Measurements from ENCODE around the gene TLE3. TPM values are rescaled to one million over a fixed set of nuclear protein-coding genes. Genes with fewer than 3 reads are reported as not detected.

Gene TLE3
- total RNA-seq, 1 donor from 2014 or later: 142 TPM

DNA sequence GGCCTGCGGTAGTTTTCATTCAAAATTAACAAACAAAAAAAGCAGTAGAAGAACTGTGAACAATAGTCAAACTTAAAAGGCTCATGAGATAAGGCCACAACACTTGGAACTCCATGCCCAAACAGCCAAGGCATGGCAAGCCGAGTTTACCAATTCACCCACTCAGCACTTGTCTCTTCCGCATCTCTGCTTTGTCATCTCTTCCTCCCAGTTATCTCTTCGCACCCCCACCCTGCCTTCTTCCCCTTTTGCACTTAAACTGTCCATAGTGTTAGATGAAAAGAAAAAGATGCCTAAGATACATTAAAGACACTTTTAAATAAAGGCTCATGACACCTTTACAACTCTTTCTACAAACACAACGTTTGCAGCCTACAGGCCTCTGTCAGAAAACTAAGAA is 11.1 kb downstream of the TLE3 start:
- DNase-seq (ENCODE audit: extremely low read depth, low read depth, low spot score): no peak

DNA sequence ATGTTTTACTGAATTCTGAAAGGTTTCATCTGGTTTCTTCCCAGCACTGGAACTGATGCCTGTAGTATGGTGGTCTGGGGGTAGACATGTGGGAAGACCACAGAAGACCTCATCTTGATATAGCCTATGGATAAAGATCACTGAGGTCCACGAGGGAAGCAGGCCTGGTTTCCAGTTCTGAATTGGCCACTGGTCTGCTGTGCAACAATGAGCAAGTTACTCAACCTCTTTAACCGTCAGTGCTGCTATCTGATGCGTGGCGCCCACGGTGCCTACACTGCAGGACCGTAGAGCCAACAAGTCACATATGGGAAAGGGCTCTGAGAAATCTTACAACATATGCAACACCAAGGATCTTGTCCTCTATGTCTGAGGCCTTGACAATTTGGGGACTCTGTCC is 13.3 kb downstream of the TLE3 start:
- DNase-seq (ENCODE audit: extremely low read depth, low read depth, low spot score): no peak

DNA sequence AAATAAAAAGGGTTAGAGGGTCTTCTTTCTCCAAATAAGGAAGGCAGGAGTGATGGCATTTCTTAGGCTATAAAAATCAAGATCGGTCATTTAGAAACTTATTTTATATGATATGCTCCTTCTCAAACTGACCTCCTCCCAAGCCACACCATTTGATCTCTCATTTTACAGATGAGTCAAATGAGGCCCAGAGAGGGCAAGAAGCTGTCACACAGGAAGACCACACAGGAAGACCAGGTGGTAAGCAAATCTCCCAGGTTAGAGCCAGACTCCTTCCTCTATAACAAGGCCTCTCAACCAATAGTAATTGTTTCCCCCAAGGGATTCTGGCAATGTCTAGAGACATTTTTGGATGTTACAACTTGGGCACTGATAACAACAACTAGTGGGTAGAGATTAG is 13.8 kb downstream of the TLE3 start:
- no peak for DNase-seq (ENCODE audit: extremely low read depth, low read depth, low spot score)

DNA sequence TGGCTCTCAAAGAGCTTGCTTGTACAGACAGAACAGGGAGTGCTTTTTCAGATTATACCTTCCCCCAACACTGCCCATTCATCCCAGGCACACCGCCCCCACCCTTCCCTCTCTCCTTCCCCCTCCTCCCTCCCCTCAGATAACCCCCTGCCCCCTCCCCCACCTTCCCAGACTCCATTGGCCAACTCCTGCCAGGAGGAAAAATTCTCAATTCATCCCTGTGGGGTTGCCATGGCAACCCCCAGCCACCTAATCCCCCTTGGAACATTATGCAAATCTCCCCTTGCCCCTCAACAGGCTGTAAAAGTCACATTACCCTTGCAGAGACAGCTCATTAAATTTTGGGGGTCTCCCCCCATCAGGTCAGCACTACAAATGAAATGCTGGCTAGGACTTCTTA is 14.3 kb downstream of the TLE3 start:
- DNase-seq (ENCODE audit: extremely low read depth, low read depth, low spot score): no peak

DNA sequence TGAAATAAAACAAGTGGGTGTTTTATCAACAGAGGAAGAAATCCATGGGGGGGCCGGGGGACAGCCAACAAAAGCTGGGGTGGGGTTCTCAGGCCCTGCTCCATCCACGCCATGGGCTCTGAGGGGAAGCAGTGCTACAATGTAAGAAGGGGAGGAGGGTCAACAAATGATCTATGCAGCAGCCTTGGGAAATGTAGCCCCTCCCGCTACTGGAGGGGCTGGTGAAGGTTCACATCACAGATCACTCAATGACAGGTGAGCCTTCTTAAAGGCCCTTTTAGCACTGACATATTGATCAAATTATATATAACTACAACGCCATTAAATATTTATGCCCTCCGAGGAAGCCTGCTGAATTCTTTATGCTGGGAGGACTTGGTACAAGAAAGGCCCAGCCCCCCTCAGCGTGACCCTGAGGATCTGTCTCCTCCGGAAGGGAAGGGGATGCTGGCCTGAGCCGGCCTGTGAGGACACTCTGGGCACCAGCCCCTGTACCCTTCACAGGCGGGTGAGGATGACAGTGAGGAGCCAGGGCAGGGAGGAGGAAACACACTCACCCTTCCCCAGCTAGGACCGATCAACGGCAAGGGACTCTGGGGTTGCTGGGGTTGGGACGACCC is 15.3 kb downstream of the TLE3 start:
- no peak for DNase-seq (ENCODE audit: extremely low read depth, low read depth, low spot score)

DNA sequence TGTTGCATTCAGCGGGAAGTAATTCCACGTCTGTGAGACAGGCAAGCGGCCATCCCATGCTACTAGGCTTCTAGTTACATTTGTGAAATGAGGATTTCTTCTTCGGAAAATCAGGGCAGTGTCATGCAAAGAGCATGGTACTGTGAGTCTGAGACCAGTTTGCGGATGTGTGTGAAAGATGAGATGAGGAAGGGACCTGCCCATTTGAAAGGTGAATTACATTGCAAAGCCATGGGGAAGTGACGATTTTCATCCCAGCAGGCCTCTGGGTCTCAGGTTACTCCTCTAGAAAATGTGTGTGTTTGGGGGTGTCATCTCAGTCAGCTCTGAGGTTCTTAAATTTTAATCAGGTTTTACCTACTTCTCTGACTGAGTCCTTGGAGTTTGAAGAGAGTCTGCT is 16.1 kb downstream of the TLE3 start:
- DNase-seq (ENCODE audit: extremely low read depth, low read depth, low spot score): no peak

DNA sequence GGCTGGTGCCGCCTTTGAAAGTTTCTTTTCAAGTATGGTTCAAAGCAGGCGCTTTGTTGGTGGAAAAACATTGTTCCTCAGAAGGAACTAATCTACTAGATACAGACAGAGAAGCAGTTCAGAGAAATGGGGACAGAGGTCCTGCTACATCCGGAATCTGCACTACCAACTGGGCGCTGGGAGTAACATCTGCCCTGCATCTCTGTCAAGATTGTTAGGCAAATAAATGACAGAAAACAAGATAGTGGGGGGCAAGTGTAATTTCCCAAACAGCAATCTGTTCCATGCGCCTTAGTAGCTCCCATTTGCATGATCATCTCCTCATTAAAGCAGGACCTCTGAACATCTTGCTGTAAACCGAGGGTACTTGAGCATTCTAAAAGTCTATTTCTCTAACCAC is 17.4 kb downstream of the TLE3 start:
- no peak for DNase-seq (ENCODE audit: extremely low read depth, low read depth, low spot score)

DNA sequence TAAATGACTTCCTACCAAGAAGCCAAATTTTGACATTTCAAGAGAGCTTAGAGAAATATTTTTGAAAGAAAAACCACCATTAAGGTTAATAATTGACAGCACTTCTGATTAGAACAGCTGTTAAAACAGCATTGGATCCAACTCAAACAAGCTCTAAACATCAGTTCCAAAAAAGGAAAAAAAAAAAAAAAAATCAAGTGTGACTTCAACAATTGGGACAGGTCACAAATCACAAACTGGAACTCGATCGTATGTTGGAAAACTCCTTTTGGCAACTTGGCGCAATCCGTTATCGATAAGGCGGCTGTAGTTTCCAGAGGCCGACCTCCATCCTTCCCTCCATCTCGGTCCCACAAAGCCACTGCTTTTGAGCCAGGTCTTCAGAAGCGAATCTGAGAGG is 17.8 kb downstream of the TLE3 start:
- no peak for DNase-seq (ENCODE audit: extremely low read depth, low read depth, low spot score)

DNA sequence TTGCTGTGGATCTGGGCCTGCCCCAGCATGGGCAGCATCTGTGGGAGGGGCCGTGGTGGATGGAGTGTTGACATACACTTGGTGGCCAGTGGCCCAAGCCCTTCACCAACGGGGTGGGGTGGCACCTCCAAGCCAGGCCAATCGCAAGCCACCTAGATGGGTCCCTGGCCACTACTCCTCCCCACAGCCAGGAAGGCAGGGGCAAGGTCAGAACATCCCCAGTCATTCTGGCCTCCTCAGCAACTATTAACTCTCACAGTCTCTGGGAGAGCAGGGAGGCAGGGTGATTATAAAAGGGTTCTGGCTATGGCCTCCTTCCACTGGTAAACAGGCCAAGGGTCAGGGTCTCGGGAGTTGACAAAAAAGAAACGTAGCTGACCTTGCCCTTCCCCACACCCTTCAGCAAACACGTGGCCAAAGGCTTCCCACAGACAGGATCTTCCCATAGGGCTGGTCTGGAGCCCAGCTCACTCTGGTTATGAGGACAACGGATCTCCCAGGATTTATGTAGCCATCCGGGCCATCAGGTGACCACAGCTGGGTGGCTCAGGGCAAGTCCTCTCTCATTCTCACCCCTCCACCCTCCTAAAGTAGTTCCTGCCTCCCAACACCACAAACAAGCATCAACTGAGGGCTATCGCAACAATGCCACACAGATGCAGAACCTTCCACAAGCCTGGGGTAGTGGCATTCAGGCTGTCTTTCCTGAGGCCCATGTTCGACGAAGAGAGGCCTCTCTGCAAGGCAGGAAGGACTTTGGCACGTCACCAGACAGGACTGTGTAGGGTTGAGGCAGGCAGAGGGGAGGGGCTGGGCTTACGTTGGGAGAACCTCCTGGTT is 18.9 kb downstream of the TLE3 start:
- no peak for DNase-seq (ENCODE audit: extremely low read depth, low read depth, low spot score)

DNA sequence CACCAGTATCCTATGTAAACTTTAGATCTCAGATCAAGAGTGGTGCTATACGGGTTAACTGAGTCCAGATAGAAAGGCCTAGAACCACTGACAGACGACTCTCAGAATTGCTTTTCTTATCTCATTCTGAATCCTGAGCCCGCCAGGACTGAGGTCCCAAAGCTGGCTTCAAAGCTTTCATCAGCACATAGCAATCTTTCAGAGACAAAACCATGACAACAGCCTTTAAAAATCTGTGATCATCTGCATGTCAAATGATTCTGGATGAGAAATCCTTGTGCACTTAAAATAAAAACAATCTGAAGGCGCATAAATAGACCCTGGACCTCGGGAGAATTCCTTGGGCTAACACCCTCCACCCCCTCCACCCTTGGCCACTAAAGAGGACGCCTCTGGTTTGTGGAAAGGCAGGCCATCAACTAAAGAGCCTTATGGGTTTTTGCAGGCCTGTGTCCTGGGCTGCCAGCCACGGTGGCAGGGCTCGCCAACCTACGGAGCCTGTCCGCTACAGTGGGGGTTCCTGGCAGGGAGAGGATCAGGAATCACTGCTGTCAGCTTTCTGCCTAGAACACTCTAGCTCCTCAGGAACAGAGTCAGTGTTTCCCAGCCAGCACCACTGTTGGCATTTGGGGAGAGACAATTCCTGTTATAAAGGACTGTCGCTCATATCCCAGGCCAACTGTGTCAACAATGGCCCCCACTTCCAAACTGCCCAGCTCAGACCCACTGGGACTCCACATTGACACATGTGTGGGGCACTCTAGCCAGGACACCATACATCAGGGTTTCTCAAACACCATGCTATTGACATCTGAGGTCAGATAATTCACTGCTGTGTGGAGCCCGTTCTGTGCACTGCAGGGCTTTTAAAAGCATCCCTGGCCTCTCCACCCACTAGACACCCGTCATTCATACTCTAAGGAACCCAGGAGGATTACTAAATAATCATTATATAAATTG is 20.2 kb downstream of the TLE3 start:
- no peak for DNase-seq (ENCODE audit: extremely low read depth, low read depth, low spot score)

DNA sequence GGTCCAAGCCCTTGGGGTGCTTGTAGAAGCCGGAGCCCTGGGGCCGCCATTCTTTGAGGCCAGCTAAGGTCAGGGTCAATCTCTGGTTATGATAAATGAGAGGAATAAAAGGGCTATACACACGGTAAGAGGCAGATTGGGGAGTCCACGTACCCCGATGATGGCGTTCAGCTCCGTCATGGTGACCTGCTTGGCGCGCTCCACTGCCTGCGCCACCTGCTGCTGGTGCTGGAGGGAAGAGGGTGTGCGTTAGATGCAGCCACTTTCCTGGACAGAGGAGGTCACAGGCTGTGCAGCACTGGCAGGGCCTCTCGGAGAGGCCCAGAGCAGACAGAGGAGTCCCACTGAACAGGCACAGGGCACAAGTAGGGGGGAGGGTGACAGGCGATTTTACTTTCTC is 23.3 kb downstream of the TLE3 start:
- no peak for DNase-seq (ENCODE audit: extremely low read depth, low read depth, low spot score)

DNA sequence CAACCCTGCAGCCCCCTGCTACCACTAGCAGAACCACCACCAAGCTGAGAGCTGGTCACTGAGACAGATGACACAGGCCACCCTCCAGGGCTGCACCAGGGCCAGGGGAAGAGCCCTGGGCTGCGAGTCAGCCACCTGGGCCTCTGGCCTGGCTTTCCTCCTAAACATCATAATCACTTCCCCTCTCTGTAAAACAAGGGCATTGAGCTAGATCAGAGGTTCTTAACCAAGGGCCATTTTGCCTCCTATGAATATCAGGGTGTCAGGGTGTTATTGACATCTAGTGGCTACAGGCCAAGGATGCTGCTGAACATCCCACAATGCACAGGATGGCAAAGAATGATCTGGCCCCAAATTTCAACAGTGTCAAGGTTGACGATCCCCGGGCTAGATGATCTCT is 25.2 kb downstream of the TLE3 start:
- DNase-seq (ENCODE audit: extremely low read depth, low read depth, low spot score): no peak

DNA sequence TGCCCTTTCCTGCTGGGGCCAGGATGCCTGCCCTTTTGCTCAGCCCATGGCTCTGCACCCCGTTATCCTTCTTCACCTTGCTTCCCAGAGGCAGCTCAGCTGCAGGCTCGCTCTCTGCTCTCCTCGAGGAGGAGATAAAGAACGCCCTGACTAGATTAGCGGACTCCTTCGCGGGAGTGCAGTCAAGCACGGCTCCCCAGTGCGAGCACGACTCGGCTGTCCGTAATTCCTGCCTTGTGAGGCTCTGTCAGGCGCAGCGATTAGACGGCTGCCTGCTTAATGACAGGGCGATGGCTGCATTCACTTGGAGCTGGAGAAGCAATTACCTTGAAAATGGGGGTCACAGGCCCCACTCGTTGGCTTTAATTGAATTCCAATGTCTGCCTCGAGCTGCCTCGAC is 25.9 kb downstream of the TLE3 start:
- DNase-seq (ENCODE audit: extremely low read depth, low read depth, low spot score): no peak

DNA sequence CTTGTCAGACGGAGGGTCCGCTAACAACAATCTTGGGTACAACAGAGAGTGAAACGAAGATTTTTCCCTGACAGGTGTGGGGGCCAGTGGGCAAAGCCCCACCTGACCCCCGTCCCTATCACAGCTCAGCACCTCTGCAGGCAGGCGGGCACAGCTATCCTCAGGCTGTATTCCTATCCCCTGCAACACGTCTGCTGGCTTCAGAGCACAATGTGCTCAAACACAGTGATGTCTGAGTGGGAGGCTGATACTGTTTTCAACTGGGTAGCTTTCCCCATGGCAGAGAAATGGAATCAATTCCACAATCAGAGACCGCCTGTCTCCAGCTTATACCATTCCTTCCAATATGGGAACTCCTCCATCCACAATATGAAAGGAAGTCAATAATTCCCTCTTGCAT is 28.0 kb downstream of the TLE3 start:
- DNase-seq (ENCODE audit: extremely low read depth, low read depth, low spot score): no peak

DNA sequence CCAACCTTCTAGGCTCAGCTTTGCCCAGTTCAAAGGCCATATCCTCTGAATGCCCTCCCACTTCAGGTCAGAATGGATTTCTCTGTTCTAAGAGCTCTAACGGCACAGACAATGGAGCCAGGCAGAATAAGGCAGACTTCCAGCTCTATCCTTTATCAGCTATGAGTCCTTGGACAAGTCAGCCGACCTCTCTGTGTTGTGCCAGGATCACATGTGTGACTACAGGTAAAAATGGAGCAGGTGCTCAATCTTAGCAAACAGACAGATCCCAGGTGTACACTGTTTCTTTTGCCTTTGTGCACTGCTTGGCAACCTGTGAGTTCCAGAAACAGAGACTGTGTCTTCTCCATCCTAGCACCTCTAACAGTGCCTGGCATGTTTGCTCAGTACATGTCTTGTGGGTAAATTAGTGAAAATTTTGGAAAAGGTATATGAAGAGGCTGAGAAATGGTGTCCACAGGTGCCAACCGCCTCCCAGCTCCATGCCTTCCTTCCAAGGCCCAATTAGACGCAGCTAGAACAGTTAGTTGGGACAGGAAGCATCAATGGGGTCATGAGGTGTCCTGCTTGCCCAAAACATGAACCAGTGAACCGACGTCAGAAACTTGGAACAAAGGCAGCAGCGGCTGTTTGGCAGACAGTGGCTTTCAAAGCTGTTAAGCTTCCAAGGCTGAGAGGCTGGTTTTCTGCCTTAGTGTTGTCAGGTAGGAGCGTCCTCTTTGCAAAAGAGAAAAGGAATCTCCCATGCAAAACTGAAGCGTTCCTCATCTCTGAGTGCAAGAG is 28.7 kb downstream of the TLE3 start:
- no peak for DNase-seq (ENCODE audit: extremely low read depth, low read depth, low spot score)

DNA sequence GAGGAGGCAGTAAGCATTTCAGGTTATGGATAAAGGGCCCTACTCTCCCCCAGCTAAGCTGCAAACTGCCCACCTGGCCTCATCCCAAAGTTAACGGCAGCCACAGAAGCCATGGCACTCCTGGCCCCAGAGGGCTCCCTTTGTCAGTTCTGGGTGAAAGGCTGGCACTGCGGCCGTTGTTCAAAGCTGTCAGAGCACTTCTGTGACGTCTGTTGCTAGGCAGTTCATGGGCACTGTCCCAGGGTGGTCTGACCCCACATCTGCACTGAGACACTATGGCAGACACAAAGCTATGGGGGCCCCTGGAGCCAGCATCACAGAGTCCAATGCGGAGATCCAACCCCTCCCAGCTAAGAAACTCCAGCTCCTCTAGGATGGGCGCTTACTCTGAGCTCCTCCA is 30.0 kb downstream of the TLE3 start:
- DNase-seq (ENCODE audit: extremely low read depth, low read depth, low spot score): no peak

DNA sequence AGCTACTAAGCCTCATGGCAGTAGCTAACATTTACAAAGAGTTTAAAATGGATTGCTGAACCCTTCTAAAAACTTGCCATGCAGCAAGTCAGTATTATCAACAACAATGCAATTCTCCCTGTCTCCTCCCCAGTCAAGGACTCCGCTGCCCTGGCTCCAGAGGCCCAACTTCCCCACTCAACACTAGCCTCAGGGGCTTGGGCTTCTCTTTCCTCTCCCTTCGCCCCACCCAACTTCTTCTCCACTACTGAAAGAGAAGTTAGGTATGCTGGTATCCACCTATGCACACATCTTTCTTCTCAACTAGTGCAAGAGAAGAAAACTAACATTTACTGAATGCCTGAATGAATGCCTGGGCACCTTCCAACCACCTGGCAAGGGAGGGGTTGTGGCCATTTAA is 30.7 kb downstream of the TLE3 start:
- no peak for DNase-seq (ENCODE audit: extremely low read depth, low read depth, low spot score)

DNA sequence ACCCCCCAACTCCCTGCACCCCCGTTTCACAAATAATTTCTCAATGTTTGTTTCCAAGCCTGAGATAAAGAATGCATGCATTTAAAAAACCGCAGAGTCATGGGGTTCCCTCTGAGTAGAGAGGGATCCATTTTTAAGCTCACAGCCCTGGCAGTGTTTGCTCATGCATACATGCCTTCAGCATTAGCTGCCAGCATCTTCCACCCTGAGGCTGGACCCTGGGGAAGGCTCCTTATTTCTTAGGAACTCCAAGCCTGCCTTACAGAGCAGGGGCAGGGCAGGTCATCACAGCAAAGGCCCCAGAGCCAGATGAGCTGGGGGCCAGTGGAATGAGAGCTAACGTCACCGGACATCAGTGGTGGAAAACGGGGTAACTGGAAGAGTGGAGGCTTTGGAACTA is 31.3 kb downstream of the TLE3 start:
- DNase-seq (ENCODE audit: extremely low read depth, low read depth, low spot score): no peak

DNA sequence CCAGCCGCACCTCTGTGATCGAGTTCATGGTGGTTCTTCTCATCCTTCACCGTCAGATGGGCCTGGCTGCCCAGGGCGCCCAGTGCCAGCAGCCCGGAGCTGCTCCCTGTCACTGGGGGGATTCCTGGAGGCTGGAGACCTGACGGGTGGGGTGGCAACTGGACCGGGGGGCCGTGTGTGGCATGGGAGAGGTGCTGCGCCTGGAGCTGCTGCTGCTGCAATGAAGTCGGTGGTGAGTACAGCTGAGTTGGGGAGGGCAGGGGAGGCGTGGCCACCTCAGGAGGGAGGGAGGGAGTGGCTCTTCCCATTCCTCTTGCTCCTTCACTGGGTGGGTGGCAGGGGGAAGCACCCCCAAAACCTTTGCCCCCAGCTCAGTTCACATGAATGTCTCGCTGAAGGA is 31.7 kb downstream of the TLE3 start:
- DNase-seq (ENCODE audit: extremely low read depth, low read depth, low spot score): no peak

DNA sequence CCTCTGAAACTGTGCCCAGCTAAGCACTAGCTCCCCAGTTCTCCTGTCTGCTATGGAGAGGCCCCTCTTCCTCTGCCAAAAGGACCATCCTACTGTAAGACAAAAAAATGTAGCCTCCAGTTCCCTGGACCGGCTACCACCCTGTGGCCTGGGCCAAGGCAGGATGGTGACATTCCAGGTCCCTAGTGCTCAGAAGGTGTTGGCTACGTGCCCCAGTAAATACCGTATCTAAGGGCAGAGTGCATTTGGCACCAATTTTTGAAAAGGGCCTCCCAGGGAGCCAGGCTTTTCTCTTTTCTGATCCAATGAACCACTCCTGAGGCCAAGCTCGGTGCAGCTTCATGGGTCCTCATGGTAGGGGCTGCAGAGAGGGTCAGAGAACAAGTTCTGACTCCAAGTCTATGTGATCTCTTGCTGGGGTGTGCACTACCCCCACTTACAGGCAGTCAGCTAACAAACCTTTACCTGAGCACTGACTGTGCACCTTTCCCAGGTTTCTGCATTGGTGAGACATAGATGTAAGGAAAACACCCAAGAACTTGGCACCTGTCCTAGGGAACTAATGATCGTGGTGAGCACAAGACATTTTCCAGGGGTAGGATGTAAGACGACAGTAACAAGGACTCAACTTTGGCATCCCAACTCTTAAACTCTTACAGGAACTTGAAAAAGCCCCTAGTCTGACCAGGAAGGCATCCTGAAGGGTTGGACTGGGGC is 32.6 kb downstream of the TLE3 start:
- DNase-seq (ENCODE audit: extremely low read depth, low read depth, low spot score): no peak

Data from glomerular endothelial cell (primary cell).